GM18517 (cell line): Measurements from ENCODE around the gene CYBRD1.
"Not testable (repeated sequence)": the region's sequence is repeated elsewhere in the genome, so short reads cannot be mapped to it uniquely, and the experiment has no call there.

ENCODE experiments used
- ATAC-seq: cut with Tn5 transposase; IDR thresholded peaks from one replicate; pipeline ENCODE4 v1.9.1; 2021; ENCODE audit warnings: mild to moderate bottlenecking, moderate library complexity; ENCODE audit not compliant: unreplicated experiment

CYBRD1 gene, protein sequence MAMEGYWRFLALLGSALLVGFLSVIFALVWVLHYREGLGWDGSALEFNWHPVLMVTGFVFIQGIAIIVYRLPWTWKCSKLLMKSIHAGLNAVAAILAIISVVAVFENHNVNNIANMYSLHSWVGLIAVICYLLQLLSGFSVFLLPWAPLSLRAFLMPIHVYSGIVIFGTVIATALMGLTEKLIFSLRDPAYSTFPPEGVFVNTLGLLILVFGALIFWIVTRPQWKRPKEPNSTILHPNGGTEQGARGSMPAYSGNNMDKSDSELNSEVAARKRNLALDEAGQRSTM

DNA sequence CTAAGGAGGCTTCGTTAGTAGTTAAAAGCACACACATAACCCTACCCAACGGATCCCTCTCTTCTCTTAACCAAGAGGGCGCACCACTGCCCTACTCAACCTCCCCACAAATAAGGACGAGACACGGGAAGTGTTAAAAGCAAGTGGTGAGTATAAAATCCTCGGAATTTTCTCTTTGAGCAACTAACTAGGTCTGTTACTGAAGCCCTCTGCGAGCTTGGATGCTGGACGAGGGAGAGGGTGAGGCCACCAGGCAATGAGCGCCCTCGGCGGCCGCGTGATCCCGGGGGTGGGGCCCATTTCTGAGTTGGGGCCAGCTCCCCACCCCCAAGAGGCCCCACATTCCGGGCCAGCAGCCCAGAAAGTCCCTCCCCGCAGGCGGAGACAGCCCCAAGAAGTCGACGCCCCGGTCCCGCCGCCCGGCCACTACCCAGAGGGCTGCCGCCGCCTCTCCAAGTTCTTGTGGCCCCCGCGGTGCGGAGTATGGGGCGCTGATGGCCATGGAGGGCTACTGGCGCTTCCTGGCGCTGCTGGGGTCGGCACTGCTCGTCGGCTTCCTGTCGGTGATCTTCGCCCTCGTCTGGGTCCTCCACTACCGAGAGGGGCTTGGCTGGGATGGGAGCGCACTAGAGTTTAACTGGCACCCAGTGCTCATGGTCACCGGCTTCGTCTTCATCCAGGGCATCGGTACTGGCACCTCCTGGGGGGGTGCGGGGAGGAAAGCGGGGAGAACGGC, at the start of gene CYBRD1:
Gene CYBRD1 (plus strand): TSS at position 423 of the 736 bp plus-strand sequence. CDS start 72 bp downstream, at position 495.
- ATAC-seq: peak; percentile 59

GRCh38 chr2:171475979-171476378, 46.3 kb upstream of the CYBRD1 start:
- ATAC-seq: no peak

DNA sequence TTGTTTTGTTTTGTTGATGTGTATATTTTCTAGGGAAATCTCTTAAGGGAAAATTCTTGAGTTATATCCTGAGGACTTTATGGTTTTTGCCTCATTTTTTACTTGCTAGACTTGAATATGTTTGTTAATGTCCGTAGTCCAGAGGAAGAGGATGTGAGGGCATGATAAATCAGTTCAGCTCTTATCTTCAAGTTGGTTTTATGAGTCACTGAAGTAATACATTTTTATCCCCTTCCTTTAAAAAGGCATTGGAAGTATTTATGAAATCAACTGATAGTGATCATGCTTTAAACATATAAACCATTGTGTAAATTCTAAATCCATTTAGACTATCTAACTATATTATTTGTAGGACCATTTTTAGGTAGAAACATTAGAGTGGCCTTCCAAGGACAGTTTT, 43.9 kb upstream of the CYBRD1 start:
- no peak for ATAC-seq

GRCh38 chr2:171479154-171479814, 43.0 kb upstream of the CYBRD1 start:
- no peak for ATAC-seq

- ATAC-seq: no peak
These were observed 41.4 kb upstream of the CYBRD1 start for GRCh38 chr2:171480908-171481307.

DNA sequence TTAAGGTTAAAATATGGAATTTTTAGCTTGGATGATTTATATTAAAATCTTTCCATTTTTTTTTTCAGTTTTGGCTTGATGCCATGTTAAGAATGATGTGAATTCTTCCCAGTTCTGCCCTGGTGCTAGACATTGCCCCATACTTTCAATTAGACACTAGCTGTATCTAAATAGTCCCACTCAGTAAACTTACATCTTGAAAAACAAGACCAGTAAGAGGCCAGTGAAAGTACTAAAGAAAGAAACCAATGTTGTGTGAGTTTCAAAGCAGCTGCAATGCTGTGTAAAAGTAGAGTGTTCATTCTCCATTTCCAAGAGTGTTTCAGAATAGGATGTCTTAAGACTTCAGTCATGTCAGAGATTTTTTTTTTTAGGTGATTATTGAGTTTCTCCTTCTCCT, 40.0 kb upstream of the CYBRD1 start:
- peak; percentile 57 for ATAC-seq

GRCh38 chr2:171482877-171483276, 39.4 kb upstream of the CYBRD1 start:
- ATAC-seq: no peak

- ATAC-seq: no peak
These were observed 38.5 kb upstream of the CYBRD1 start for GRCh38 chr2:171483793-171484192.

DNA sequence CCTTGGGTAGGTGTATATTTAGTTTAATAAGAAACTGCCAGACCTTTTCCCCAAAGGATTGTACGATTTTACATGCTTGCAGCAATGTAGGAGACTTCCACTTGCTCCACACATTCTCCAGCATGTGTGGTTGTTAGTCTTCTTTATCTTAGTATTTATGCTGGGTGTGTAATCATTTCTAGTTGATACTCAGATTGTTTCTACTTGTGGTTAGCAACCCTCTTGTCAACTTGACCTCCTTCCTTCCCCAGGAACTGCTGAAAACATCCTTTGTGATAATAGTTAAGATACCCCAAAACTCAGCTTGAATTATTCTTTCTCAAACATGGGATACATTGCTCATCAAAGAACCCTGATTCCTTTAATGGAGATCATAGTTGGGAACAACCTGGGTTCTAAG, 37.2 kb upstream of the CYBRD1 start:
- no peak for ATAC-seq

- no peak for ATAC-seq
These were observed 35.1 kb upstream of the CYBRD1 start for GRCh38 chr2:171487201-171487600.

- no peak for ATAC-seq
These were observed 34.4 kb upstream of the CYBRD1 start for GRCh38 chr2:171487803-171488259.

GRCh38 chr2:171490577-171490976, 31.7 kb upstream of the CYBRD1 start:
- ATAC-seq: no peak

GRCh38 chr2:171491292-171491691, 31.0 kb upstream of the CYBRD1 start:
- no peak for ATAC-seq

GRCh38 chr2:171492664-171493063, 29.6 kb upstream of the CYBRD1 start:
- ATAC-seq: no peak

GRCh38 chr2:171497664-171498063, 24.6 kb upstream of the CYBRD1 start:
- not testable (repeated sequence) for ATAC-seq

DNA sequence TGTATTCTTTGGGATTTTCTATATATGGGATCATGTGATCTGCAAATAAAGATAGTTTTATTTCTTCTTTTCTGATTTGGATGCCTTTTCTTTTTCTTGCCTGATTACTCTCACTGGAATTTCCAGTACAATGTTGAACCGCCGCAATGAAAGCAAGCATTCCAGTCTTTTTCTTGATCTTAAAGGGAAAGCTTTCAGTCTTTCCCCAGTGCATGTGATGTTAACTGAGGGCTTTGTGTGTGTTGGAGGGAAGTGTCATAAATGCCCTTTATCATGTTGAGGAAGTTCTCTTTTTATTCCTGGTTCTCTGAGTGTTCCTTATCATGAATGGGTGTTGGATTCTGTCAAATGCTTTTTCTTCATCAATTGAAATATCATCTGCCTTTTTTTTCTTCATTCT, 16.9 kb upstream of the CYBRD1 start:
- no peak for ATAC-seq

DNA sequence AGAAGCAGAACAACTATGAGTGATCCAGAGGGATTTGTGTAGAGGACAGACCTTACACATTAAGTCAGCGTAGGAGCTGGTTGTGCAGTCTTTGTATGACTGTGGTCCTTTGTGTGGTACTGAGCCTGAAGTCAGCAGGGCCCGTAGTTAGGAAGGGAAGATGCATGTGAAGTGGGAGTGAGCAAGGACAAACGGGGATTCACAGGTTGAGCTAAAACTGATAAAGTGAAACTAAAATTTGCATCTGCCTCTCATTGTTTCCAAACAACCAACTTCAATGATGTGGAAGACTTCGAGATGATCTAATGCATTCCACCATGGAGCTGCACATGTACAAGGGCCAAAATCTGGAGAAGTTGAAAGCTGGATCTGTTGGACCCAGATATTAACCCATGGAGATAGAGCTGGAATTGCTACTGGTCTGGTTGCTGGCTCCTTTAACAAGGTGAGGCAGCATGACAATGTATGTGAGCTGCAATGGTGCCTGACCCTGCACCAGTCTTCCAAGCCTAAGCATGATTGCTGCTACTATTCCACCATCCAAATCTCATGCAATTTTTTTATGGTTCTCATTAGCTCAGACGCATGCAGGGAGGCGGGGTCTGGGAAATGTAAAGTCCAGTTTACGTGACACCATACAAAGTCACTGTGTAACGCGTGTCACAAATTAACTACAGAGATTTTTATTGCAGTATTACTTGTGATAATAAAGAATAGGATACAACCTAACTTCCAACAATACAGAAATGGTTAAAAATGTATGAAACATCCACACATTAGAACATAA, 12.1 kb upstream of the CYBRD1 start:
- peak; percentile 79 for ATAC-seq

- no peak for ATAC-seq
These were observed 10.3 kb upstream of the CYBRD1 start for GRCh38 chr2:171512014-171512413.

DNA sequence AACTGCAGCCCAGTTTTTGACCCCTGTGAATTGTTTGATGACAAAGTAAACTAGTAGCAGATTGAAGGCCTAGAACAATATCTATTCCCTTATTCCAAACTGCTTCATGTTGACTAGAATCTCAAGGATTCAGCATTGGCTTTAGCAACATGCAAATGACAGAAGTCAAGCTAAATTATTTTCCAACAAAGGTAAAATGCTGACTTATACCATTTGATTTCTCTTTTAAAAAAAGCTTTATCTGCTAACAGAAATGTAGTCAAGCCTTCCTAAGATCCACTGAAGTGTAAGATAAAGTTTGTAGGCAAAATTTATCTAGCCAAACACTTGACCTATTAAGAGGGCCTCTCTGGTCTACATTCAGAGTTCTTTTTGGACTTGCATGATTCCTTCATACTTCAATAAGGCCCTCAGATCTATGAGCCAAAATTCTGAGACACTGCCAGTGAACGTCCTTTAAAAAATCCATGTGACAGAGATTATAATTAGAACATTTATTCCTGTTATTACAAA, 9.5 kb upstream of the CYBRD1 start:
- no peak for ATAC-seq

DNA sequence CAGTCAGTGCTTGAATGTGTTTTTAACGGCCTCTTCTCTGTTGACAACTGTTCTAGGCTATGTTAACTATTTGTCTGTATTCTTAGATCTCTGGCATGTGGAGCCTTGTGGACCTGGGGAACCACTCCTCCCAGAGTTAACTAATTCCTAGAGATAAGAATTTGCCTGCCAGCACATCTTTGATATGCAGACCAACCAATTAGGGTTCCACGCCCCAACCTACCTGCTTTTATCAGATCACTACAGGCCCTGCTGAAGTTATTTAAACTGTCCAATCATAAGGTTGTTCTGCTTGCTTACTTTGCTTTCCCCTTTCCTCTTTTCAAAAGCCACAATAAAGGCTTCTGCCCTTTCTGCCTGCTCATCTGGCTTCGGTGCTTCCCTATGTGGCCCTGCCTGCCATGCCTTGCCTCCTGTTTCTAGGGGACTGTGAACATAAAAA, 8.5 kb upstream of the CYBRD1 start:
- no peak for ATAC-seq
